ENCODE measurements around the gene ACTN1.

ACTN1 gene

GRCh38 chr14:68948686-68949600 lies 30.2 kb downstream of the ACTN1 start:
- DNase-seq, result no peak

GRCh38 chr14:68947802-68948201 lies 31.3 kb downstream of the ACTN1 start:
- DNase-seq, result no peak

- no peak for DNase-seq
Observed at GRCh38 chr14:68946489-68946822, 32.6 kb downstream of the ACTN1 start.

- DNase-seq, result no peak
Observed at GRCh38 chr14:68945585-68946488, 33.3 kb downstream of the ACTN1 start.

GRCh38 chr14:68945190-68945584 lies 33.9 kb downstream of the ACTN1 start:
- DNase-seq, result no peak

GRCh38 chr14:68944162-68944561 lies 34.9 kb downstream of the ACTN1 start:
- DNase-seq, result no peak

GRCh38 chr14:68943107-68943506 lies 36.0 kb downstream of the ACTN1 start:
- DNase-seq, result no peak

- DNase-seq, result no peak
Observed at GRCh38 chr14:68942296-68943035, 36.6 kb downstream of the ACTN1 start.

GRCh38 chr14:68941820-68942219 lies 37.3 kb downstream of the ACTN1 start:
- DNase-seq, result no peak

GRCh38 chr14:68940614-68941185 lies 38.4 kb downstream of the ACTN1 start:
- DNase-seq, result no peak

GRCh38 chr14:68939893-68940613 lies 39.0 kb downstream of the ACTN1 start:
- no peak for DNase-seq

- no peak for DNase-seq
Observed at GRCh38 chr14:68939181-68939892, 39.8 kb downstream of the ACTN1 start.

- DNase-seq, result no peak
Observed at GRCh38 chr14:68938271-68939150, 40.6 kb downstream of the ACTN1 start.

GRCh38 chr14:68937471-68938270 lies 41.4 kb downstream of the ACTN1 start:
- no peak for DNase-seq

- no peak for DNase-seq
Observed at GRCh38 chr14:68936980-68937379, 42.1 kb downstream of the ACTN1 start.

- no peak for DNase-seq
Observed at GRCh38 chr14:68936476-68936875, 42.6 kb downstream of the ACTN1 start.

- DNase-seq, result no peak
Observed at GRCh38 chr14:68935761-68936214, 43.3 kb downstream of the ACTN1 start.

- DNase-seq, result no peak
Observed at GRCh38 chr14:68934066-68934465, 45.0 kb downstream of the ACTN1 start.

GRCh38 chr14:68932686-68933085 lies 46.4 kb downstream of the ACTN1 start:
- DNase-seq, result no peak
